ENCODE results near the gene FAM168A.

DNA sequence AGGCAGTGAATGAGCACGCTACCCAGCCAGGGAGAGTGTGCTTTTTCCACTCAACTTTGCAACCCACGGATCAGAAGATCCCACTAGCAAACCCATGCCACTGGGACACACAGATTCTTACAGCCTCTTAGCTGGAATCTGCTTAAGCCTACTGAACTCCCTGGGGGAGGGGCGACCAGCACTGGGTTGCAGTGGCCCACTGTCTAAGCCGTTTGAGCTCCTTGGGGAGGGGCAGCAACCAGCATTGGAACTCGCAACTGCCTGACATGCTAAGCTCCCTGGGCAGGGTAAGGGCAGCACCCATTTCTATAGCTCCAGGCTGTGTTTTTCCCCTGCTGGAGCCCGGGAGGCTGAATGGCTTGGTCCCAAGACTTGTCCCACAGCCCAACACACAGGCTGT lies 99.6 kb downstream of the FAM168A start:
- TF ChIP-seq EZH2 (IDR thresholded peaks at IDR 0.05; ENCODE audit: borderline replicate concordance) (no peak), EZH2phosphoT487 (IDR thresholded peaks at IDR 0.05; ENCODE audit: low read depth, severe bottlenecking, unreplicated experiment) (no peak)
- TF ChIP-seq, protein P1, sequence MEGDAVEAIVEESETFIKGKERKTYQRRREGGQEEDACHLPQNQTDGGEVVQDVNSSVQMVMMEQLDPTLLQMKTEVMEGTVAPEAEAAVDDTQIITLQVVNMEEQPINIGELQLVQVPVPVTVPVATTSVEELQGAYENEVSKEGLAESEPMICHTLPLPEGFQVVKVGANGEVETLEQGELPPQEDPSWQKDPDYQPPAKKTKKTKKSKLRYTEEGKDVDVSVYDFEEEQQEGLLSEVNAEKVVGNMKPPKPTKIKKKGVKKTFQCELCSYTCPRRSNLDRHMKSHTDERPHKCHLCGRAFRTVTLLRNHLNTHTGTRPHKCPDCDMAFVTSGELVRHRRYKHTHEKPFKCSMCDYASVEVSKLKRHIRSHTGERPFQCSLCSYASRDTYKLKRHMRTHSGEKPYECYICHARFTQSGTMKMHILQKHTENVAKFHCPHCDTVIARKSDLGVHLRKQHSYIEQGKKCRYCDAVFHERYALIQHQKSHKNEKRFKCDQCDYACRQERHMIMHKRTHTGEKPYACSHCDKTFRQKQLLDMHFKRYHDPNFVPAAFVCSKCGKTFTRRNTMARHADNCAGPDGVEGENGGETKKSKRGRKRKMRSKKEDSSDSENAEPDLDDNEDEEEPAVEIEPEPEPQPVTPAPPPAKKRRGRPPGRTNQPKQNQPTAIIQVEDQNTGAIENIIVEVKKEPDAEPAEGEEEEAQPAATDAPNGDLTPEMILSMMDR (IDR thresholded peaks at IDR 0.05; ENCODE audit: poor library complexity): no peak
